HepG2 (cell line): Measurements from ENCODE around the gene MXRA7.

ENCODE experiments used
- CTCF ChIP-seq: sonication (generic); formaldehyde crosslinking; IDR thresholded peaks from 2 replicates; pipeline ENCODE4 v1.5.0; 2020; ENCODE audit warnings: mild to moderate bottlenecking, missing genetic modification reagents, moderate library complexity
- ZNF512B ChIP-seq: sonication (generic); formaldehyde crosslinking; IDR thresholded peaks from 2 replicates; pipeline ENCODE4 v1.5.1; 2020; ENCODE audit warnings: missing genetic modification reagents, mild to moderate bottlenecking, borderline replicate concordance

GRCh38 chr17:76714336-76714735 is 3.6 kb upstream of the MXRA7 start:
- TF ChIP-seq CTCF (CRISPR knock-in tag): no peak
- TF ChIP-seq ZNF512B: no peak
